PFSK-1 (cell line): ENCODE results near the gene GKN1.

Experiments
- FOXP2 ChIP-seq: optimal IDR thresholded peaks from 2 replicates; pipeline ENCODE3; 2011; ENCODE audit warnings: borderline replicate concordance, control low read depth, inconsistent platforms; ENCODE audit not compliant: insufficient read depth; ENCODE audit errors: extremely low read length, extremely low read depth
- POLR2AphosphoS5 ChIP-seq: IDR thresholded peaks from 2 replicates; pipeline ENCODE4 v1.6.1; 2012; ENCODE audit warnings: low read depth, mild to moderate bottlenecking, control low read depth, low read length, moderate library complexity
- REST ChIP-seq, 2 experiments: IDR thresholded peaks; 2 replicates each; pipeline versions ENCODE4 v1.6.1 to v1.8.0; 2011 to 2012; ENCODE audit warnings: low read depth in 2 of 2, low read length in 2 of 2, control low read depth in 1 of 2, inconsistent platforms in 1 of 2, mild to moderate bottlenecking in 1 of 2, moderate library complexity in 1 of 2; ENCODE audit not compliant: insufficient read depth in 1 of 2
- SIN3A ChIP-seq: IDR thresholded peaks from 2 replicates; pipeline ENCODE4 v1.6.1; 2012; ENCODE audit warnings: mild to moderate bottlenecking, low read length, moderate library complexity, borderline replicate concordance; ENCODE audit not compliant: insufficient read depth
- TAF1 ChIP-seq: IDR thresholded peaks from 2 replicates; pipeline ENCODE4 v1.6.1; 2012; ENCODE audit warnings: low read length, control low read depth, borderline replicate concordance; ENCODE audit not compliant: insufficient read depth

GKN1 gene

GRCh38 chr2:68995916-68996315 lies 21.5 kb downstream of the GKN1 start:
- TF ChIP-seq FOXP2 (no peak), TAF1 (no peak), SIN3A (no peak), POLR2AphosphoS5 (no peak), REST (IDR thresholded peaks at IDR 0.05; ENCODE audit: insufficient read depth in 1 of 2, low read depth in 2 of 2, low read length in 2 of 2) (no peak)

- TF ChIP-seq FOXP2 (no peak), TAF1 (no peak), REST (IDR thresholded peaks at IDR 0.05; ENCODE audit: insufficient read depth in 1 of 2, low read depth in 2 of 2, low read length in 2 of 2) (no peak), SIN3A (no peak), POLR2AphosphoS5 (no peak)
These were observed 23.0 kb downstream of the GKN1 start for GRCh38 chr2:68997401-68997800.

- no peak for TF ChIP-seq TAF1
- TF ChIP-seq REST (IDR thresholded peaks at IDR 0.05; ENCODE audit: insufficient read depth in 1 of 2, low read depth in 2 of 2, low read length in 2 of 2): no peak
- no peak for TF ChIP-seq POLR2AphosphoS5
- TF ChIP-seq FOXP2: no peak
- no peak for TF ChIP-seq SIN3A
These were observed 27.4 kb downstream of the GKN1 start for GRCh38 chr2:69001879-69002278.

- TF ChIP-seq SIN3A: no peak
- no peak for TF ChIP-seq POLR2AphosphoS5
- no peak for TF ChIP-seq TAF1
- TF ChIP-seq FOXP2: no peak
- no peak for TF ChIP-seq REST (IDR thresholded peaks at IDR 0.05; ENCODE audit: insufficient read depth in 1 of 2, low read depth in 2 of 2, low read length in 2 of 2)
These were observed 29.3 kb downstream of the GKN1 start for GRCh38 chr2:69003731-69004130.

GRCh38 chr2:69007169-69007568 lies 32.7 kb downstream of the GKN1 start:
- no peak for TF ChIP-seq SIN3A
- TF ChIP-seq POLR2AphosphoS5: no peak
- TF ChIP-seq REST (IDR thresholded peaks at IDR 0.05; ENCODE audit: insufficient read depth in 1 of 2, low read depth in 2 of 2, low read length in 2 of 2): no peak
- TF ChIP-seq TAF1: no peak
- TF ChIP-seq FOXP2: no peak
